ENCODE measurements around the gene FNDC3B. TPM values are rescaled to one million over a fixed set of nuclear protein-coding genes. Genes with fewer than 3 reads are reported as not detected.

FNDC3B gene
- total RNA-seq, 4 donors from 2014 or later = 131 to 179 (median 170) TPM

DNA sequence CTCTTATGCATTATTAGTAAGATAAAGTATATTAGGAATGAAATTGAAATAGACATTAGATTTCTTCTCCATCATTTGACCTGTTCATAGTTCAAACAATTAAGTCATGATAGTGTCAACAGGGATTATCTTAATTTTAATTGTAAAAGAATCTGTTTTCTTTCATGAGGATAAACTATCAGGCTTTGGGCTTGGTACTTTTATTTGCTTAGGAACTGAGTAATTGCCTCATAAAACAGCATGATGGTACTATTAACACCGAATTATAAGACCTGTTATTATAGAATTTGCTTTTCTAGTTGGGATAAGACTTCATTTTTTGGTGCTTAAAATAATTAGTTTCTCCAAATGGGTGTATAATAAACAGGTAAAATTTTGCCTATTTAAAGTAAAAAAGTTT is 71.8 kb downstream of the FNDC3B start:
- TF ChIP-seq, protein P1, sequence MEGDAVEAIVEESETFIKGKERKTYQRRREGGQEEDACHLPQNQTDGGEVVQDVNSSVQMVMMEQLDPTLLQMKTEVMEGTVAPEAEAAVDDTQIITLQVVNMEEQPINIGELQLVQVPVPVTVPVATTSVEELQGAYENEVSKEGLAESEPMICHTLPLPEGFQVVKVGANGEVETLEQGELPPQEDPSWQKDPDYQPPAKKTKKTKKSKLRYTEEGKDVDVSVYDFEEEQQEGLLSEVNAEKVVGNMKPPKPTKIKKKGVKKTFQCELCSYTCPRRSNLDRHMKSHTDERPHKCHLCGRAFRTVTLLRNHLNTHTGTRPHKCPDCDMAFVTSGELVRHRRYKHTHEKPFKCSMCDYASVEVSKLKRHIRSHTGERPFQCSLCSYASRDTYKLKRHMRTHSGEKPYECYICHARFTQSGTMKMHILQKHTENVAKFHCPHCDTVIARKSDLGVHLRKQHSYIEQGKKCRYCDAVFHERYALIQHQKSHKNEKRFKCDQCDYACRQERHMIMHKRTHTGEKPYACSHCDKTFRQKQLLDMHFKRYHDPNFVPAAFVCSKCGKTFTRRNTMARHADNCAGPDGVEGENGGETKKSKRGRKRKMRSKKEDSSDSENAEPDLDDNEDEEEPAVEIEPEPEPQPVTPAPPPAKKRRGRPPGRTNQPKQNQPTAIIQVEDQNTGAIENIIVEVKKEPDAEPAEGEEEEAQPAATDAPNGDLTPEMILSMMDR (IDR thresholded peaks at IDR 0.05; ENCODE audit: low read depth) = no peak

DNA sequence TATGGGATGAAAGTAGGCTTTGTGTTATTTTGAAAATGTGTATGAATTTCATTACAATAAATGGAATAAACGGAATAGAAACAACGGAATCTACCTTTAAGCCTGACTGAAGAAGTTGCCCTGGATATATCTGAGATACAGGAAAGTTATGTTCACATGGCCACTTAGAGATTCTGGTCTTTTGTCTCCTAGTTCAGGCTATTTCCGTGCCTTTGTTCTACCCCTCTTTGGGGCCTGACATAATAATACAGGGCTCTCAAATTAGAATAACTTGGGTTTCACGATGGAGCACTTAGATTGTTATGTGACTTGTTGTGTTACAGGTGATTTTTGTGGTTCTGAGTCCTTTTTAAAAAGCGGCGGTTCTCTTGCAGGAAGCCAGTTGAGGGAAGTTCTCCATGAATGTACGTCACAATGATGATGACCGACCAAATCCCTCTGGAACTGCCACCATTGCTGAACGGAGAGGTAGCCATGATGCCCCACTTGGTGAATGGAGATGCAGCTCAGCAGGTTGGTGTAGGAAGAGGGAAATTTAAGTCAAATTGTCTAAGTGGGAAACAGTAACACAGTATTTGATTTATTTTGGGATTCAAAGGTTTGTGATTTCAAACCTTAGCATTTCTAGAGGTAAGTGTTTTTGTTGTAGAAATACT is 72.8 kb downstream of the FNDC3B start:
- TF ChIP-seq, protein P1 (IDR thresholded peaks at IDR 0.05; ENCODE audit: low read depth) = no peak

DNA sequence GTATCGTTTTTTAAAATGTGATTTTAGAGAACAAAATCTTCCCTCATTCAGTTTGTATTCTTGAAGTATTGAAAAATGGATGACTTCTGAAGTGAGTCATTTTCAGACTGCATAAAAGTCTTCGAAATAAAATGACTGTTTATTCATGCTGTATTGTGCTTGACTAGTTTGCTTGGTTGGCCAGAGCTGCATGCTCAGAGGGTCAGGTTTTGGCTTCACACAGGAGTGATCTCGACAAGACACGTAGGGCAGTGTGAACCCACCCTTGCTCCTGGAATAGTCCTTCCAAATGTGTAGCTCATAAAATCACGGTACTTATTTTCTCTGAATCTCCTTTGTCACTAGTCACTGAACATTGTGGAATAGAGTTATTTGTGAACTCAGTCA is 73.3 kb downstream of the FNDC3B start:
- TF ChIP-seq, protein P1 (IDR thresholded peaks at IDR 0.05; ENCODE audit: low read depth) = no peak

DNA sequence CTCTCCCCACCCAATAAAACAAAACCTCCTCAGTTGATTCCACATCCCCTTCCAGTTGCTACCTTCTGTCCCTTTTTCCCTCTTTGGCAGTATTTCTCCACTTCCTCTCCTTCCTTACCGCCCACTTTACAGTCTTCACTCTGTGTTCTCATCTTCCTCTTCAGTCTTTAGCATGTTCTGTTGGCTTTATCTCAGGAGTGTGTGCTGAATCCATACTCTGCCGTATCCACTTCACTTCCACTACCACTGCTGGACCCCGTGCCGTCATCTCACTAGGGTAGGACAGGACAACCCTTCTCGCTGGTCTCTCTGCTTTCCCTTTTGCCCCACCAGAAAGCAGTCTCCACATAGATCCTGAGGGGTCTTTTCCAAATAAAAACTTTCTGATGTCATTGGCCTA is 74.3 kb downstream of the FNDC3B start:
- TF ChIP-seq, protein P1 (IDR thresholded peaks at IDR 0.05; ENCODE audit: low read depth) = no peak

DNA sequence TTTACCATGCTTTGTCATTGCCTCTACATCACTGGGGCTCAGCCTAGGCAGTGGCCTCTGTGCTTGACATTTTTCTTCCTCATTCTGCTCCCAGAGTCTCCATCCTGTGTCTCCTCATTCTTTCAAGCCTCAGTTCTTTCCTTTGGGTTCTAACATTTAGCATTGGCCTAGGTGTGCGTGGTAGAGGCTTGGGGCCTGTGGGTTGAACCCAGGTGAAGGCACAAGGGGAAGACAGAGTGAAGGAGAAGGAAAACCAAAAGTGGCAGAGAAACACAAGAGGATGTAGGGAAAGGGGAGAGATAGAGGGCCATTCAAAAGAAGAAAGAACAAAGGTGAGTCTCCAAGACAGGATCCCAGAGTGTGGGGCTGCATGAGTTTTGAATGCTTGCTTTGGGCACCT is 75.7 kb downstream of the FNDC3B start:
- TF ChIP-seq, protein P1 (IDR thresholded peaks at IDR 0.05; ENCODE audit: low read depth) = no peak

DNA sequence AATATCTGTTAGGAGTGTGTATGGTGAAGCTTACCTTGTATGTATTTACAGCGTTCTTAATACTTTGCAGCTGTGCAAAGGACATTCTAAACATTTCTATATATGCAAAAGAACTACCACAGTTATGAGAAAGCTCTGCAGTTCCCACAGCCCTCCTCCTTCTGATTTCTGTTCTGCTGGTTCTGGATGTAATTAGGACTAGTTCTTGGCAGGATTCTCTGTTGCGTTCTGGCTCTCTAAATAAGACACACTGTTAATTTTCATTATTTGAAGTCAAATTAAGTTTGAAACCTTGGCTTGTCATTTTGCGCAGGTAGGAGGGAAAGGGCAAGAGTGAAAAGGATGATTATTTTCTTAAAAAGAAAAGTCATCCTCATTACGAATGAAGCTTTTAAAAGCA is 76.4 kb downstream of the FNDC3B start:
- TF ChIP-seq, protein P1 (IDR thresholded peaks at IDR 0.05; ENCODE audit: low read depth) = no peak

DNA sequence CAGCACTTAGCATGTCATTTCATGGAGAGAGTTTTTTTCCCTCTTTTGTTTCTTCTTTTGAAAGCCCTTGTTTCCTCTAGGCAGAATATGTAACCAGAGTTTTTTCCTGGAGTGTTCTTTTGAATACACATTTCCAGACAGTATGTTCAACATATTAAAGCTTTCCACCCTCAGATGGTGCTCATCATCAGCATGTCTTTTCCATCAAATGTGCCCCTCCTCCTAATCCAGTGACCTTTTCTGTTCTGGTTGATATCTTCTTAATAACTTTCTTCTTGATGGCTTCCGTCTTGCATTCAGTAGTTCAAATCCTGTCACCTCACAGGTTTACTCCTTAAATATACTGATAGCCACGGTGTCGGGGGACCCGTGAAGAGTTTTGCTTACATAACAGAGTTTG is 78.6 kb downstream of the FNDC3B start:
- TF ChIP-seq, protein P1 (IDR thresholded peaks at IDR 0.05; ENCODE audit: low read depth) = no peak
